KMS-11 (cell line): ENCODE data around the gene ABHD1.
A peak's percentile ranks its signal among the peaks of the same experiment; 100 is the strongest.

Experiments
- H2AFZ ChIP-seq: fragments of 200-600 bp; sonication (generic); 2 replicates; pipeline ENCODE4 v1.6.1; 2016; ENCODE audit warnings: antibody characterized with exemption, mixed run types, low read depth
- H3K27ac ChIP-seq: fragments of 200-600 bp; sonication (generic); 2 replicates; pipeline ENCODE4 v1.6.1; 2016; ENCODE audit warnings: mild to moderate bottlenecking, mixed run types
- H3K27me3 ChIP-seq: fragments of 200-600 bp; sonication (generic); 2 replicates; pipeline ENCODE4 v1.6.1; 2017; ENCODE audit warnings: mild to moderate bottlenecking, low read depth, mixed run types, moderate library complexity; ENCODE audit not compliant: insufficient read depth
- H3K36me3 ChIP-seq: fragments of 200-600 bp; sonication (generic); 2 replicates; pipeline ENCODE4 v1.6.1; 2017; ENCODE audit warnings: mild to moderate bottlenecking, mixed run types; ENCODE audit not compliant: insufficient read depth
- H3K4me1 ChIP-seq: fragments of 200-600 bp; sonication (generic); 2 replicates; pipeline ENCODE4 v1.6.1; 2016; ENCODE audit warnings: mild to moderate bottlenecking, low read depth, mixed run types; ENCODE audit not compliant: poor library complexity, severe bottlenecking
- H3K4me2 ChIP-seq: fragments of 200-600 bp; sonication (generic); 2 replicates; pipeline ENCODE4 v1.7.0; 2016; ENCODE audit warnings: mild to moderate bottlenecking, mixed run types
- H3K4me3 ChIP-seq: fragments of 200-600 bp; sonication (generic); IDR thresholded peaks from 2 replicates; pipeline ENCODE4 v1.6.1; 2017; ENCODE audit warnings: low read depth, low read length, mixed read lengths; ENCODE audit not compliant: insufficient read depth
- H3K79me2 ChIP-seq: fragments of 200-600 bp; sonication (generic); 2 replicates; pipeline ENCODE4 v1.6.1; 2016; ENCODE audit warnings: low read depth, mixed run types; ENCODE audit not compliant: insufficient read depth
- H3K9ac ChIP-seq: fragments of 200-600 bp; sonication (generic); 2 replicates; pipeline ENCODE4 v1.6.1; 2016; ENCODE audit warnings: mild to moderate bottlenecking, mixed run types
- H4K20me1 ChIP-seq: fragments of 200-600 bp; sonication (generic); 2 replicates; pipeline ENCODE4 v1.6.1; 2016; ENCODE audit warnings: mild to moderate bottlenecking, mixed run types; ENCODE audit not compliant: insufficient read depth
- TF ChIP-seq, protein P1 (sequence below): fragments of 200-600 bp; sonication (generic); conservative IDR thresholded peaks from 2 replicates; pipeline ENCODE4 v1.6.1; 2017; ENCODE audit warnings: low read depth, mild to moderate bottlenecking, antibody characterized with exemption, low read length, moderate library complexity, mixed read lengths

ABHD1 gene

DNA sequence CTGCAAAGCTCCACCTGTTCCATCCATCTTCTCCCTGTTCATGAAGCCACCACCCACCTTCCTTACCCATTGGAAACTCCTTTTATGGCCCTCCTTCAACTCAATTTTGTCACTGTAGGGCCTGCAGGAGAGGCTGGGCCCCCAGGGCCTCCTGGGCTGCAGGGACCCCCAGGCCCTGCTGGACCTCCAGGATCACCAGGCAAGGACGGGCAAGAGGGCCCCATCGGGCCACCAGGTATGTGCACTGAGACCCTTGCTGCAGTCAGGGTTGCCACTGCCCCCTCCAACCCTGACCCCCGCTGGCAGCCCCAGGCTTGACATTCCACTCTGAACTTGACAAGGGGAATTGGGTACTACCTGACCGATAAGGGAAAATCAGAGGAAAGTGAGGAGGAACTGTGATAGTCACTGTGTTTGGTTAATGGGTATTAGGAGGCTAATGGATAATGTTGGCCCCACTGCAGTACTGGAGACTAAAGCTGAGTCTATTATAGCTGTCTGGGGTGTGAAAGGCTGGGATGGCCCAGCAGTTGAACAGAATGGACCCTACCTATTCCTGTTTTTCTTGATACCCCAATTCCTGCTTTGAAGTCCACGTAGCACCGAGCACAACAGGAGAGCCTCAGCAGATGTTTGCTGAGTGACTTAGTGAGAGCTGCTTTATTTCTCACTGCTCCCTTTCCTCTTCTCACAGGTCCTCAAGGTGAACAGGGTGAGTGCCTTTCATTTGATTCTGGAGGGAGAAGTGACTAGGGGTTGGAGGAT is 39.1 kb upstream of the ABHD1 start:
- H3K79me2 ChIP-seq = no peaks in the 10 kb centered on the region
- H3K36me3 ChIP-seq = no peaks in the 10 kb centered on the region
- H3K4me2 ChIP-seq = peak overlapping the region; percentile 68; the same call in 1 of the 2 replicates
- H3K4me3 ChIP-seq = no peak overlapping the region
- H4K20me1 ChIP-seq = no peaks in the 10 kb centered on the region
- H3K27me3 ChIP-seq = no peaks in the 10 kb centered on the region
- no peak overlapping the region for H3K9ac ChIP-seq
- TF ChIP-seq, protein P1, sequence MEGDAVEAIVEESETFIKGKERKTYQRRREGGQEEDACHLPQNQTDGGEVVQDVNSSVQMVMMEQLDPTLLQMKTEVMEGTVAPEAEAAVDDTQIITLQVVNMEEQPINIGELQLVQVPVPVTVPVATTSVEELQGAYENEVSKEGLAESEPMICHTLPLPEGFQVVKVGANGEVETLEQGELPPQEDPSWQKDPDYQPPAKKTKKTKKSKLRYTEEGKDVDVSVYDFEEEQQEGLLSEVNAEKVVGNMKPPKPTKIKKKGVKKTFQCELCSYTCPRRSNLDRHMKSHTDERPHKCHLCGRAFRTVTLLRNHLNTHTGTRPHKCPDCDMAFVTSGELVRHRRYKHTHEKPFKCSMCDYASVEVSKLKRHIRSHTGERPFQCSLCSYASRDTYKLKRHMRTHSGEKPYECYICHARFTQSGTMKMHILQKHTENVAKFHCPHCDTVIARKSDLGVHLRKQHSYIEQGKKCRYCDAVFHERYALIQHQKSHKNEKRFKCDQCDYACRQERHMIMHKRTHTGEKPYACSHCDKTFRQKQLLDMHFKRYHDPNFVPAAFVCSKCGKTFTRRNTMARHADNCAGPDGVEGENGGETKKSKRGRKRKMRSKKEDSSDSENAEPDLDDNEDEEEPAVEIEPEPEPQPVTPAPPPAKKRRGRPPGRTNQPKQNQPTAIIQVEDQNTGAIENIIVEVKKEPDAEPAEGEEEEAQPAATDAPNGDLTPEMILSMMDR = no peak
- H3K4me1 ChIP-seq = peaks cover 18% of the 10 kb centered on the region
- no peak overlapping the region for H2AFZ ChIP-seq
- no peak overlapping the region for H3K27ac ChIP-seq

DNA sequence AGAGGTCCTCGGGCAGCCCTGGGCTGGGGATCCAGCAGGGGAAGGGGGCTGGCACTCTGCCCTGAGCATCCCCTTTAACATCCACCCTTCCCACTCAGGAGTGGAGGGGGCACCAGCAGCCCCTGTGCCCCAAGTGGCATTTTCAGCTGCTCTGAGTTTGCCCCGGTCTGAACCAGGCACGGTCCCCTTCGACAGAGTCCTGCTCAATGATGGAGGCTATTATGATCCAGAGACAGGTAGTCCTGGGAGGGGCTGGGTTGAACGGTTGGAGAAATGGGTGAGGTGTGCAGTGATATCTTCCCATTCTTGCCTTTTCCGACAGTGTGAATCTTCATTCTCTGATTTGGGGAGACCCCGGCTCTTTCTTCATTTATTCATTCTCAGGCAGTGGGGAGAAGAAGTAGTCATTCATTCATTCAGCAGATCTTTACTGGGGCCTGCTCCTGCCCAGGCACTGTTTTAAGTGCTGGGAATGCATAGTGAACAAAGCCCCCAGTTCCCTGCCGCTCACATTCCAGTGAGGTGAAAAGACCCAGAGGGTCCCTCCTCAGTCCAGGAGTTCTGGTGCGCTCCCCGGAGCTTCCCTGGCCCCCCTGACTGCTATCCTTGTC is 38.4 kb upstream of the ABHD1 start:
- H3K9ac ChIP-seq = peak overlapping the region; percentile 76; the same call in 1 of the 2 replicates
- TF ChIP-seq, protein P1 = no peak
- peak overlapping the region; percentile 82 for H3K4me3 ChIP-seq
- H3K27me3 ChIP-seq = no peaks in the 10 kb centered on the region
- no peaks in the 10 kb centered on the region for H3K36me3 ChIP-seq
- peaks cover 18% of the 10 kb centered on the region for H3K4me1 ChIP-seq
- H3K27ac ChIP-seq = no peak overlapping the region
- no peaks in the 10 kb centered on the region for H3K79me2 ChIP-seq
- no peaks in the 10 kb centered on the region for H4K20me1 ChIP-seq
- H3K4me2 ChIP-seq = peak overlapping the region; percentile 68
- H2AFZ ChIP-seq = peak overlapping the region; percentile 90

DNA sequence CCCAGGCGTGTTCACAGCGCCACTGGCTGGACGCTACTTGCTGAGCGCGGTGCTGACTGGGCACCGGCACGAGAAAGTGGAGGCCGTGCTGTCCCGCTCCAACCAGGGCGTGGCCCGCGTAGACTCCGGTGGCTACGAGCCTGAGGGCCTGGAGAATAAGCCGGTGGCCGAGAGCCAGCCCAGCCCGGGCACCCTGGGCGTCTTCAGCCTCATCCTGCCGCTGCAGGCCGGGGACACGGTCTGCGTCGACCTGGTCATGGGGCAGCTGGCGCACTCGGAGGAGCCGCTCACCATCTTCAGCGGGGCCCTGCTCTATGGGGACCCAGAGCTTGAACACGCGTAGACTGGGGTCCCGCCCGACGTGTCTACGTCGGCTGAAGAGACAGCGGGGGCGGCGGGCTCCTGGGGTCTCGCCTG is 37.9 kb upstream of the ABHD1 start:
- Histone ChIP-seq H3K4me2 (peak overlapping the region; percentile 68), H4K20me1 (no peaks in the 10 kb centered on the region), H3K9ac (peak overlapping the region; percentile 76; the same call in 1 of the 2 replicates), H3K4me3 (peak overlapping the region; percentile 82), H3K79me2 (no peaks in the 10 kb centered on the region), H3K36me3 (no peaks in the 10 kb centered on the region), H3K4me1 (peaks cover 18% of the 10 kb centered on the region), H2AFZ (peak overlapping the region; percentile 90), H3K27me3 (no peaks in the 10 kb centered on the region), H3K27ac (no peak overlapping the region)
- TF ChIP-seq, protein P1 = no peak

DNA sequence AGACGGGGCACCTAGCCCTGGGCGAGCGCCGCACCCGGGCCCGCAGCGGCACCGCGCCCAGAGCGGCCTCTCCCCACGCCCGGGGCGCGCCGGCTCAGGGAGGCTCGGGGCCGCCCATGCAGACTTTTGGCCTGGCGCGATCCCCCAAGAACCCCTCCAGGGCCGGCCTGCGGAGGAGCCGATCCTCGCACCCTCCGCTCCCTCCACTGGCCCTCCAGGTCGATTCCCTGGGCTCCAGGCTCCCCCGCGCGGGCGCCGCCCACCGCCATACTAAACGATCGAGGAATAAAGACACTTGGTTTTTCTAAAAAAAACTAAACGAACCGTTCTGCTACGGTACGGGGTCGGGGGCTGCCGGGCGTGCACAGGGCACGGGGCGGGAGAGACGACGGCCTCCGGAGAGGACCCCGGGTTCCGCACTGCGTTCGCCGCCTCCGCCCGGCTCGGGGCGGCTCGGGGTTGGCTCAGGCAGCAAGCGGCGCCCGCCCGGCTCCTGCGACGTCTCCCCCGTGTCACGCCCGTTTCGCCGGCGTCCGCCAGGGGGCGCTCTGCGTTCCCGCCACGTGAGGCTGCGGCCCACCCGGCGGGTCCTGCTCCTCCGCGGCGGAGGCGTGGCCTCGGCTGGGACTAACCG is 37.4 kb upstream of the ABHD1 start:
- Histone ChIP-seq H3K4me2 (peak overlapping the region; percentile 68), H3K4me1 (peaks cover 18% of the 10 kb centered on the region), H3K9ac (peak overlapping the region; percentile 76; the same call in 1 of the 2 replicates), H2AFZ (peak overlapping the region; percentile 90), H4K20me1 (no peaks in the 10 kb centered on the region), H3K27ac (peak overlapping the region; percentile 43), H3K36me3 (no peaks in the 10 kb centered on the region), H3K79me2 (no peaks in the 10 kb centered on the region), H3K27me3 (no peaks in the 10 kb centered on the region), H3K4me3 (peak overlapping the region; percentile 82)
- TF ChIP-seq, protein P1 = peak; percentile 50
